NOMO-1 treated with DMSO at 0.1 percent for 48 hours (cell line): ENCODE measurements around the gene SORCS2.

Experiments used
- DNase-seq: peaks from one replicate; lab custom pipeline; 2025; ENCODE audit not compliant: unreplicated experiment; lab: John Stamatoyannopoulos, UW

The SORCS2 gene

DNA sequence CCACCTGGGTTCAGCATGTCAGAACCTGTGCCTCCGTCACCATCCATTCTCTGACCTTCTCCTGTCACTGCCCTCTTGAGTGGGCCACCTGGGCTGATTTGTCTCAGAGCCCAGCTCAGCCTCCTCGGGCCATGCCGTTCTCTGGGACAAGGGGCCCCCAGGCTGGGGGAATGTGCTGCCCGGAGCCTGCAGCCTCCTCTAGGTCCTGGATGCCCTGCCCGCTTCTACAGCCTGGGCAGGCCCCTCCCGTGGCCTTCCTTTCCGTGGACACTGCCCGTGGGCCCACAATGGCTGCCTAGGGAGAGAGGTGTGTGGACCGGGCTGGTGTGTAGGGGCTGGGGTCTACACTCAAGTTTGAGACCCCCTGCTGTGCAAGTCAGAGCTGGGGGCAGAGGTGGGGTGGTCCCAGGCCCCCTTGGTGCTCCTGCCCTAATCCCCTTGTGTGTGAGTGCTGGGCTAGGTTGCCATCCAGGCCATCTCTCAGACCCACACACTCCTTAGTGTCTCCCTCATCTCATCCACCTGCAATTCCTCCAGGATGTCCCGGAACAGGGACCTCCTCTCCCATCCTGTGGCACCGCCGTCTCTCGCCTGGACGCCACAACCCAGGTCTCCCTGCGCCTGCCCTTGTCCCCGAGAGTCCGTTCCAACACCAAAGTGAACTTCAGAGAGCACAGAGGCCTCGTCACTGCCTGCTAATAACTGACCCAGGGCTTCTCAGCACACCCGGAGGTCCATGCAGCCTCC is 230.0 kb downstream of the SORCS2 start:
- no peak for DNase-seq

DNA sequence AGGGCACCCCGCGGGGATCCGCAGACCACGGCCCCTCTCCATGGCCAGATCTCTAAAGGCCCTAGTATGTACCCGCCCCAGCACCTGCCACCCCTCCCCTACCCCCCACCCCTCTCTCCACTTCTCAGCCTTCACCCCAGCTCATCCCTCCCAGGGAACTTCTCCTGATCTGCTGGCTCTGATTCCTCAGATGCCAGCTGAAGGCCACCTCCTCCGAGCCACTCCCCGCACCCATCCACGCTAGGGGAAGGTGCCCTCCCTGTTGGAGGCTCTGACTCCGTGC is 230.5 kb downstream of the SORCS2 start:
- DNase-seq = no peak

DNA sequence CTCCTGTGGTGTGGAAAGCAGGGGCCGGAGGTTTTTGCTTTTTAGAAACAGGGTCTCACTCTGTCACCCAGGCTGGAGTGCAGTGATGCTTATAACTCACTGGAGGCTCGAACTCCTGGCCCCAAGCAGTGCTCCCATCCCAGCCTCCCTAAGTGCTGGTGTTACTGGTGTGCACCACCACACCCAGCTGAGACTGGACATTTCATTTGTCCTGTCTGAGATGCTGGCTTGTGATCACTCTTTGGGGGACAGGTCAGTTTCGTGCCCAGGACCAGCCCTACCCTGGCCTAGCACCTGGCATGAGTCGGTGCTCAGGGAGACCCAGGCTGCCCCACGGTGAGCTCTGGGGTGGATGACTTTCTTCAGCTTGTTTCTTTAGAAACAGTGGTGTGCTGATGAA is 231.1 kb downstream of the SORCS2 start:
- no peak for DNase-seq

DNA sequence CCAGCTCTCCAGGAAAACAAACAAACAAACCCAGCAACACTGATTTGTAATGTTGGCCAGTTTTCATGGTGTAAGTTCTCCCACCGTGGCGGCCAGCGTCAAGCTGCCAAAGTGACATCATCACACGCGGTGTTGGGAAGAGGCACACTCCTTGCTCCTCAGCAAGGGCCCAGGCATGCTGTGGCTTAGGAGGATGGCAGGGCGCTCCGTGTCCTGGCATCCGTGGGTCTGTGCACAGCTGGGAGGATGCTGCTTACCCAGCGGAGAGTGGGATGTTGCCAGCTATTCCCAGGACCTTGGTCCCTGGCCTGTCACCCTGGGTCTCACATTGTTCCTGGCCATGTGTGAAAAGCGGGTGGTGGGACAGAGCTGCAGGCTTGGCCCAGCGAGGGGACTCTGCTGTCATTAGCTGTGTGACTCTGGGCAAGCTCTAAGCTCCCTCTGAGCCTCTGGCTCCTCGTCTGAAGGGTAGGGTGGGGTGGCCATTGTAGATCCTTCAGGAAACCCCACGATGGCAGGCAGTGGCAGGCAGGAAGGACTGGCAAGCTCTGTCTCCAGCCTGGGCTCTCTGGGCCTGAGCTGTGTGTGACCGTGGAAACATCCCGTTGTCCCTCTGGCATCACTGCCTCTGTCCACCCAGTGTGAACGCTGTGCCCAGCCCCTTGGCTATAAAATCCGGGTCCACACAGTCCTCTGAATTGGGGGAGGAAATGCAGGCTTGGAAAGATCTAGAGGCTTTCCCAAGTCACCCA is 231.6 kb downstream of the SORCS2 start:
- no peak for DNase-seq

GRCh38 chr4:7424553-7425111 is 232.3 kb downstream of the SORCS2 start:
- DNase-seq = no peak

- no peak for DNase-seq
Measured at GRCh38 chr4:7425124-7425523, 232.8 kb downstream of the SORCS2 start.

DNA sequence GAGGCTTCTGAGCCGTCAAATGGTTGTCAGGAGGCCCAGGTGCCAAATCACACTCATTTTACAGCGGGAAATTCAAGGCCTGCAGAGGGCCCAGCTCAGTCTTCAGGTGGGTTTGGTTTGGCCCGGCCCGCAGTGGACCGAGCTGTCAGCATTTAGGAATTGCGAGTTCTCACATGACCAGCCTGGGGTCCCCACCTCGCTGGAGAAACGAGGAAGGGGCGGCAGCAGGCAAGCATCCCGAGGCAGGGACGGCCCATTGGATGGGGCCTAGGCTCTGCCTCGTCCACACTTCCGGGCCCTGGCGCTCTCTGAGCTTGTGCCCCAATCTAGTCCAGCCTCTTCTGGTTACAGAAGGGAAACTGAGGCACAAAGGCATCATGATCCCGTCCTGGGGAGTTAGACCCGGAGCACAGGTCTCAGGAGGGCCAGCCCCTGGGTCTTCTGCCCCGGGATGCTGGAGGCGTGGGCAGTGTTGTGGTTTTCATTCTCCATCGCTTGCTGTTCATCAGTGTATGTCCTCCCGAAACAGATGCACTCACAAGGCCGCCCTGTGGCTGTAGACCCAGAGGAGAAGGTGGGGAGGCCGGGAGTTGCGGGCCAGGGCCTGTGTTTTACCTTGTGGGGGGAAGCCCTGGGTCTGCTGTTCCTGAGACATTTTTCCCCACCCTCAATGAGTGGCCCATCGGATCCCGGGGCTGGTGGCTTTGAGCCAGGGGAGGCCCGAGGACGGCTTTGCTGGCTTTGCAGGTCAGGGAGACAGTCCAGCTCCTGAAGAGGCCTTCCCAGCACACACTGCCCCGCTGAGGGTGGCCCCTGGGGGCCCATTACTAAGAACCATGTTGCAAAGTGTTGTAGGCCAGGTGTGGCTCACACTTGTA is 233.5 kb downstream of the SORCS2 start:
- DNase-seq = no peak

DNA sequence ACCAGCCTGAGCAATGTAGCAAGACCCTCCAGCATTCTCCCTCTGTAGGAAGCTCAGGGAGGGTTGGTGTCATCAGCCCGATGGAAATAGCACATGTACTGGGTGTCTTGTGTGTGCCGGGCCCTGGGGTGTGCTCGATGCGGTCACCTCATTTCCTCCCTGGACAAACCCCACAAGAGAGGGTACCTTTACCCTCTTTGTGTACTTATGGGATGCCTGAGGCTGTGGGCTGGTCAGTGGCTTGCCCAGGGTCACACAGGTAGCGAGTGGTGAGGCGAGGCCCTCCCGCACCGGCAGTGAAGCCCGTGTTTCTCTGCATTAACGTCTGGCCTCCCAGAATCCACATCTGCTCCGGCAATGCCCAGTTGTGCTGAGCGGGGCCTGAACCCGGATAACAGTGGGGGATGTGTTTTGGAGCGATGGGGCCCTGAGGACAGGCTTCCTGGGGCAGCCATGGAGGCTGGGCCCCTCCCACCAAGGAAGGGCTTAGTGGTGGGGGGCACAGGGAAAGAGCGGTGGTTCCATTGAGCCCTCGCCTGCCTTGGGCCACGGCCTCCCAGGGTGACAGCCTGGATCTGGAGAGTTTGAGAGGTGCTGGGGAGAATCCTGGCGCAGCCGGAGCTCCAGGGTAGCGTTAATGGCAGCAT is 234.3 kb downstream of the SORCS2 start:
- no peak for DNase-seq

GRCh38 chr4:7427361-7427760 is 235.0 kb downstream of the SORCS2 start:
- DNase-seq = no peak

- no peak for DNase-seq
Measured at GRCh38 chr4:7427831-7428260, 235.5 kb downstream of the SORCS2 start.

DNA sequence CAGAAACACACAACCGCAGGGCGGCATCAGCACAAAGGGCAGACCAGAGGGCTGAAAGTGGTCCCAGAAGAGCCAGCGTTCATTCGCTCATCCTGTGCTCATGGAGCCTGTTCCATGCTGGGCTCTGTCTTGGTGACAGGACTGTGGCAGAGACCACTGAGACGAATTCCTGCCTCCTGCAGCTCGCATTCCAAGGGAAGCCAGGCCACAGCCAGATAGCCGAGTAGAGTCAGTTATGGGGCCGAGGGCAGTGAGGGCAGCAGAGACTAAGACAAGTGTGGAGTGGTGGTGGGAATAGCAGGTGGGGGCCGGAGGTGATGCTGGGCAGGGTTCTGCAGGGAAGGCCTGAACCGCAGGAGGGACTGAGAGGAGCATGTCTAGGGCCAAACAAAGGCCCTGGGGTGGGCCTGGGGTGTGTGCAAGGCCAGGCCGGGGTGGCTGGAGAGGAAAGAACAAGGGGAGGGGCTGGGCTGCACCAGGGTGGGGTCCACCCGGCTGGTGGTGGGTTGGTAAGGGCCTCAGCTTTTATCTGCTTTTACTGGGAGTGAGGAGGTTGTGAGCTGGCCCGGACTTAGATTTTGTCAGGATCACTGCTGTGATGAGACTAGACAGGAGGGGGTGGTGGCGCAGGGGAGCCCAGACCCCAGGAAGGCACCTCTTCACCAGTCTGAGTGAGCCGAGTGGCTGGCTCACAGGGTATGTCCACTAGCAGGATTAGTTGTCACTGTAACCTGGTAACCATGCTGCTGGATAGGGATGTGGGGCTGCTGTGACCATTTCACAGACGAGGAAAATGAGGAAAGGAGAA is 236.1 kb downstream of the SORCS2 start:
- DNase-seq = no peak

- no peak for DNase-seq
Measured at GRCh38 chr4:7429069-7429416, 236.7 kb downstream of the SORCS2 start.

DNA sequence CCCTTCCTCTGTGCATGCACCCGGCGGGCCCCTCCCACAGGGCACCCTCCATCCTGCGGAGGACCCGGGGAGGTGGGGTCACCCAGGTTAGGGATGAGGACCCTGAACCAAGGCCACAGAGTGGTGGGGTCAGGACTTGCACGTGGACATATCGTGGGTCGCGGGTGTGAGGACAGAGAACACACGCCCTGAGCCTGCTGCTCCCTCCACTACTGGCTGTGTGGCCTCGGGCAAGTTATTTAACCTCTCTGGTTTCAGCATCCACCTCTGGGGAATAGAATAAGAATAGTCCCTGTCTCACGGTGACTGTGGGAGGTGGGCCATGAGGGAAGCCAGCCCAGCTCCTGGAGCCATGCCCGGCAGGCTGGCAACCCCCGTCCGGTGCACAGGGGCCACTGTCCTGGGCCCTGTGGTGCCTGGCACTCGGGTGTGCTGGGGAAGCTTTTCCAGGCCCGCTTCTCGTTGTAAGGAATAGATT is 237.3 kb downstream of the SORCS2 start:
- DNase-seq = no peak

GRCh38 chr4:7430368-7430964 is 238.1 kb downstream of the SORCS2 start:
- DNase-seq = no peak

- DNase-seq = no peak
Measured at GRCh38 chr4:7430965-7431695, 238.8 kb downstream of the SORCS2 start.

DNA sequence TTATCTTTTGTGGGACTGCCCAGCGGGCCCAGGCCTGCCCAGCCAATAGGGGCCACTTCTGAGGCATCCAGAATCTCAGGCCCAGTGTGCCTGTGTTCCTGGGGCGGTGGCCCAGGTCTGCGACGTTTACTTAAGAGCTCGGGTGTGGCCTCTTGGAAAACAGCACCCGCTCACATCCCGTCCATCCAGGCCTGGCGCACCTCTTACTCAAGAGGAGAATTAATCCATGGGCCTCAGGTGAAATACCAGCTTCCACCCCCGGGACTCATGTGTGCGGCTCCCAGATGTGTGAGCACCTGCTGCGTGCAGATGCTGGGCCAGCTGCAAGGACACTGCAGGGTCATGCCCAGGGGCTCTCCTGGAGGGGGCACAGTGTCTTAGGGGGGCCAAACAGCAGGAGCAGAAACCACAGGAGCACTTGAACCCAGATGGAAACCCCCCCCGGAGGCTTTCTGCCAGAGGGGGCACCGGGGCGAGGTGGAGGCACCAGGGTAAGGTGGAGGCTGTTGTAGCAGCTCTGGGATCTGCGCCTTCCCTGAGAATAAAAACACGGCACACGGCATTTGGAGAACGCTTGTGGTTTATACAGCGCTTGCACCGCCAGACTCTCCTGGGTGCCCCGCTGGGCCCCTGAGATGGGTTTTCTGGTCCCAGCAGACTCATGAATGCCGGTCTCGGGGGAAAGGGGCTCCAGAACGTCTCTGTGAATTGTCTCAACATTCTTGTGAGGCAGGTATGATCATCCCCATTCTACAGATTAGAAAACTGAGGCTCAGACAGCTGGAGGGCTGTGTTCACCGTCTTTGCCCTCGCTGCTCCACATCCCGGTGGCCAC is 239.6 kb downstream of the SORCS2 start:
- no peak for DNase-seq

DNA sequence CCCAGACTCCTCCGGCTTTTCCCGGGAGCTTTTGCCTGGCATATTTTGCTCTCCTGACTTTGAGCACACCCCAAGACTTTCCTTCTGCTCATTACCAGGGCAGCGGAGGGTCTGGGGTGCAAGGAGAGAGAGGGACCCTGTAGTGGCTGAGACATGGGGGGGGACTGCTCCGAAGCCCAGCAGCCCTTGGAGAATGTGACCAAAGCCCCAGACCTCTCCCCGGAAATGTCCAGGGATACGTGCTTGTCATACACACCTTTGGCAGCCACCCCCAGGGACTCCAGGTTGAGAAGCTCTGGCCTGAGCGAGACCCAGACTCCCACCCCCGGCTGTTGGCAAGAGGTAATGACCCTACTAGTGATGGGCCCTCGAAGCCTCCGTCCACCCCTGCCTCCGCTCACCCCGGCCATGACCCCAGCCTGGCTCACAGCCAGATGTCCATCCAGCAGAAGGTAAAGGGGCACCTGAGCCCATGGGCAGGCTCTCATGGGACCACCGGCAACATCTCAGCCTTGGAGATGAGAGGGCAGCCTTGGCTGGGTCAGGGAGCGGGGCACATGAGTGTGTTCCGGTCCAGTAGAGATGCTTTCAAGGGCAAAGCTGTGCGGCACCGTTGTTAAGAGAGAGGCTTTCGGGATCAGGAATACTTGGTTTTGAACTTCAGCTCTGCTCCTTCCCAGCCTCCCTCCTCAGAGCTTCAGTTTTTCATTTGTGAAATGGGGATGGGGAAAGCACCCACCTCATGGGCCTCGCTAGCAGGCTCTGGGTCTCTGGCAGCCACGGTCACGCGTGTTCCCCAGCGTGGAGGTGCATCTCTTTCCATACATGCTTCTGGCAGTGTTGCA is 240.4 kb downstream of the SORCS2 start:
- no peak for DNase-seq
